DMS53 treated with DMSO at 0.1 percent for 48 hours (cell line): ENCODE measurements around the gene DUSP9.

Experiments
- DNase-seq: peaks from one replicate; lab custom pipeline; 2025; ENCODE audit not compliant: unreplicated experiment; lab: John Stamatoyannopoulos, UW

DUSP9 gene

DNA sequence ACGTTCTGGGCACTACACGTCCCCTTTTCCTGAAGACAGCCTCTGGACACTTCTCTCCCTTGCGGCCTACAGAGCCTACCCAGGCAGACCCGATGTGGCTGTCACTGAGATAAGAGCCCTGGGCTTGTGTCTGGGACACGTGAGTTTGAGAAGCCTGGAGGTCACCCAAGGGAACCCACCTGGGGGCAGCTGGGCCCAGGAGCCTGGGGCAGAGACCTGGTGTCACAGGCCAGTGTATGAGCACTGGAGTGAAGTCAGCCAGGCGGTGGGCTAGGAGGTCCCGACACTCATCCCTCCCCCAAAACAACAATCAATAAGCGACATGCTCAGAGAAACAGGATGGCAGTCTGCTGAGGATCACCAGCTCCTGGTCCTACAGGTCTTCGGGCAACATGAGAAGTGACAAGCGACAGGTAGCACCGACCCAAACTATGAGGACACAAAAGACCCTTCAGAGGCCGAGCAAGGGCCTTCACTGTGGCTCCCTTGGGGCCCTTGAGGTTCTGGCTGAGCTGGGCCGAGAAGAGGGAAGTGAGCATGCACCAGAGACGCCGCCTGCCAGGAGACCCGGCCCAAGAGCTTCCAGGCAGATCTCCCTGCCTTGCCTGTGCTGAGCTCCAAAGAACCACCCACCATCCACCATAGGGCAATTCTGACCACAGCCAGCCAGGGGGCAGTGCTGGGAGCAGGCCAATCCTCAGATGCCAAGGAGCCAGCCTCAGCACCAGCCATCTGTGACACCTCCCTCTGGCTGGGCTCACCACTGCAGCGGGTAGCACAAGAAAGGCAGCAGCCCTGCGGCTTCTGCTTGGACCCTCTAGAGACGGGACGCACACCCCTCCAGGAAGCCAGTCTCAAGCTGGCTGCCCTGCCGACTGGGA lies 11.0 kb upstream of the DUSP9 start:
- peak; percentile 13 for DNase-seq

- no peak for DNase-seq
These were observed 10.3 kb upstream of the DUSP9 start for GRCh38 chrX:153636716-153637115.

- no peak for DNase-seq
These were observed 9.6 kb upstream of the DUSP9 start for GRCh38 chrX:153637121-153638040.

DNA sequence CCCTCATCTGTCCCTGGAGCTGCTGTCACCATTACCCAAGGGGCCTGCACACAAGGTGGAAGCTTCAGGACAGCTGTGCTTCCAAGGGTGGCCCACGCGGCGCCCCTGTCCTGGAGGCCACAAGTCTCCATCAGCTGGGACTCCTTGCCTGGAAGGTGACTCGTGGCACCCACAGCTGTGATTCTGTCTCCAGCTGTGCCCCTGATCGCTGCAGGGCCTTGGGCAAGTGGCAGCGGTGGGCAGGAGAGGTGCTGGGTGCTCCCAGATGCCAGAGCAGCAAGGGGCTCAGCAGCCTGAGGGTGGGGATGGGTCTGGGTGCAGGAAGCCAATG lies 9.0 kb upstream of the DUSP9 start:
- no peak for DNase-seq

DNA sequence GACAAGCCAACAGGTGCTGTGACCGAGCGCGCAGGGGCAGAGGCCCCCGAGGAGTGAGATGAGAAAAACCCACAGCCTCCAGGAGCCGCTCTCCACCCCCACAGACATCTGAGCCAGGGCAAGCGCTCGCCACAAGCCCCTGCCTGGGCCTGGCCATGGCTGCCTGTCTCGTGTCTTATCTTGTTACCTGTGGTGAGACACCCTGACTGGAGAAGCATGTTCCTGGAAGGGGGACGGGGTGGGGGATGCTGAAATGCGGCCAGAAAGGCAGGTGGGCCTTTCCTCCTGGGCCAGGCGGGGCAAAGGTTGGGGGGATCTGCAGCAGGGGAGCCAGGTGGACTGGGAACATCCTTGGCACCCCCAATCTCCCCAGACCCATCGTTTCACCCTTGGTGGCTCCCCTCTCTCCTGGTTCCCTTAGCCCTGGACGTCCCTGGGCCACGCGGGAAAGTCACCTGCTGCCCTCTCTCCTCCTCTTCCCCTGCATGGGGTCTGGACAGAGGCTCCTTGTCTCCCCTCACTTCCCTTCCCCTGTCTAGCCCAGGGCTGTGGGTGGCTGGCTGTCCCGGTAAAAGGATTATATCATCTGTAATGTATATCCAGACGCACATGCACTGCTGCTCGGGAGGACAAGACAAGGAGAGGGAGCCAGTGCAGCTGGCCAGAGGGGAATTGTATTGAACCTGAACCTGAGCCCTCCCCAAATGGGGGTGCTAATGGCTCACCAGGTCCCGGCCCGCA lies 8.4 kb upstream of the DUSP9 start:
- no peak for DNase-seq

- no peak for DNase-seq
These were observed 7.6 kb upstream of the DUSP9 start for GRCh38 chrX:153639177-153640044.

DNA sequence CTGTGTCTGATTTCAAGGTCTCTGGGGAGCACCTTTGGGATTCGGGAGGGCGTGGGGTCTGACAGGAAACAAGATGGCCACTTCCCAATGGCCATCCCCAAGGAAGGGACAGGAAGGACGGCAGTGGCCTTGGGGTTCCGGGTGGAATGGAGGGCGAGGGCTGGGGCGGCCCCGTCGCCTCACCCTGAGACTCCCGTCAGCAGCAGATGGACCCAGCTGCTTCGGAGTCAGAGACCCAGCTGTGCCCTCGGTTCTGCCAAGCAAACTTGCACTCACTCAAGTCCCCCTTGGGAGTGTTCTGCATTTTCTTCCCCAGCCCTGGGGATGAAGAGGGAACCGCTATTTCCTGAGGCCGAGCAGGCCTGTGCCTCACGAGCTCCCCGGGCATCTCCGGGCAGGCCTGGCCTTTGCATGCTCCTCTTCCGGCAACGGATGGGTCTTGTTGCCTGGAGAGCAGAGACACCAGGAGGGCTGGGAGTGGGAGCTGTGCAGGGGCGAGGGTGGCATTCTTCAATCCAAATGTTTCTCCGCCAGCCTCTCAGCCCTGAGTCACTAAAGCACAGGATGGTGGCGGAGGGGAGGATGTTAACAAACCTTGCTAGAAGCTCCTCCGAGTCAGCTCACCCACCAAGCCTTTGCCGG lies 6.8 kb upstream of the DUSP9 start:
- DNase-seq, result no peak

DNA sequence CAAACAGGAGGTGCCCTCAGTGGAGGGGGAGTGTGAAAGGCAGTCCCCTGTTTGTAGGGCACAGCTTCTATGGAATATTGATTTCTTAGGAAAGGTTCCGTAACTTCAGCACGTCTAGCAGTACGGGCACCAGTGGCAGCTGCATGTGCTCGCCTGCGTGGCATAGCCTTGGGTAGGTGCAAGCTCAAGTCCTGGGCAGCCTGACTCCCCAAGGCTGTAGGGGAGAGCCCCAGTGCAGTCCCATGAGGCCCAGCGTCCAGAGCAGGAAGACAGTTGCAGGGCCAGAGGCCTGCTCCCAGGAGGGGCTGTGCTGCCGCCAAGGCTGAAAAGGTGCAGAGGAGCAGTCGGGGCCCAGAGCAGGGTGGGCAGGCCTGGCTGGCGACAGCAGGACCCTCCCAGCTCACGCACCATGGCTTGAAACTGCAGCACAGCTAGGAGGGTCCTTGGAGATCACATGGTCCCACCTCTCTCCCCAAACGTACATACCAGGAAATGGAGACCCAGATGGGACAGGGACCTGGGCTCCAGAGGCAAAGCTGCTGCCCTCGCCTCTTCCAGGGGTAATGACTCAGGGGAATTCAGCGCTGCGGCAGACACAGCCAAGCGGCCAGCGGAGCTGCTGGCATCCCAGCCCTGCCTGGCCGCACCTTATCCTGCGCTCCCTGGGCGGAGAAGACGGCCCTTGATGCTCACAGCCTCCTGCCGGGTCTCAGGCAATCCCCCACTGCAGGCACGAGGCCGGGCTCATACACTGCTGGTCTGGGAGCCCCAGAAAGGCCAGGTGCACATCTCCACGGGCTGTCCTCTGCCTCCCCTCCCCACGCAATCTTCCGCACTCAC lies 6.0 kb upstream of the DUSP9 start:
- DNase-seq, result no peak

DNA sequence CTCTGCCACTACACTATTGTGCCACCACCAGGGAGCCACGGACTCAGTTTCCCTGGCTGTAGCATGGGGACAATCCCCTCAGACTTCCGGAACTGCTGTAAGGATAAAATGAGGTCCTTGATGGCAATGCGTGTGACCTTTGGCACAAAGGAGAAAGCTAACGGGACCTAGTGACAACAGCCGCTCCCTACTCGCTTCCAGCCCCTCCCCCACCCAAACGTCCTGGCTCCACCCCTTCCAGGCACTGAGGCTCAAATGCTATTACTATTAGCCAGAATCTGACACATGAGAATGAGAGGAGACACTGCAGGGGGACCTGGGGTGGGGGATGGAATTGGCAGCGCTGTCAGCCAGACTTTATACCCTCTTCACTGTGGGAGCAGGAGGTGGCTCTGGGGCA lies 5.4 kb upstream of the DUSP9 start:
- no peak for DNase-seq

DNA sequence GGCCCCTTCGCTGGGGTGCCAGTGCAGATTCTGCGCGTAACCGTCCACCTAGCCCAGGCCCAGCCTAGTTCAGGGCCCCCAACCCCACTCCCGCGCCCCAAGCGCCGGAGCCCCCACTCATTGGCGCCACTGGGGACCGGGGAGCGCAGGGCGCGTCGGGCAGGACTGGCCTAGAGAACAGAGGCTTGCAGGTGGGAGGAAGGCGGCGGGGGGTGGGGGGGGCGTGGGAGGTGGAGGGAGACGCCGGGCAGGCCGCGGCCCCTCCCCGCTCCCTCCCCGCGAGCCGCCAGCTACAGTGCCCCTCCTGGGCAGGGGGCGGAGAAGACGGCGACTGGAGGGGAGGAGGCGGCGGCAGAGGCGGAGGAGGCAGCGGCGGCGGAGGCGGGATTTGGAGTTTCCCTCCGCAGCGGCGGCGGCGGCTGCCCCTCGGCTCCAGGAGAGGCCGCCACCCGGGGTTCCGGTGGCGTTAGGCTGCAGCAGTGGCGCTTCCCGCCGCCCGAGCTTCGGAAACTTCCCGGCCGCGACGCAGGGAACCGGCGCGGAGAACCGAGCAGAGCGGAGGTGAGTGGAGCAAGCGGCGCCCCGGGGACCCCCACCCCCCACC lies 4.8 kb upstream of the DUSP9 start:
- no peak for DNase-seq

- no peak for DNase-seq
These were observed 4.2 kb upstream of the DUSP9 start for GRCh38 chrX:153642655-153643430.

GRCh38 chrX:153643431-153644351 lies 3.3 kb upstream of the DUSP9 start:
- DNase-seq, result no peak

GRCh38 chrX:153644356-153645125 lies 2.5 kb upstream of the DUSP9 start:
- DNase-seq, result no peak

GRCh38 chrX:153645151-153645550 lies 1.9 kb upstream of the DUSP9 start:
- DNase-seq, result no peak

GRCh38 chrX:153645921-153646488 lies 998 bp upstream of the DUSP9 start:
- DNase-seq, result no peak
